Skeletal muscle satellite cell (primary cell): ENCODE measurements around the gene AUH.
A peak's percentile ranks its signal among the peaks of the same experiment; 100 is the strongest.

Experiments used
- H3K27me3 ChIP-seq: 2 replicates; pipeline ENCODE4 v1.7.0; 2013; ENCODE audit warnings: low read length; ENCODE audit not compliant: control insufficient read depth, insufficient read depth
- H3K36me3 ChIP-seq: 2 replicates; pipeline ENCODE4 v1.7.0; 2013; ENCODE audit warnings: mild to moderate bottlenecking, control low read depth, low read length; ENCODE audit not compliant: insufficient read depth
- H3K4me1 ChIP-seq: 2 replicates; pipeline ENCODE4 v1.7.0; 2013; ENCODE audit warnings: low read length; ENCODE audit not compliant: control insufficient read depth, insufficient read depth
- H3K4me2 ChIP-seq: 2 replicates; pipeline ENCODE4 v1.7.0; 2013; ENCODE audit warnings: mild to moderate bottlenecking, low read length
- H3K4me3 ChIP-seq: 2 replicates; pipeline ENCODE4 v1.7.0; 2013; ENCODE audit warnings: low read length
- H3K9ac ChIP-seq: 2 replicates; pipeline ENCODE4 v1.7.0; 2013; ENCODE audit warnings: mild to moderate bottlenecking, low read depth, low read length, moderate library complexity
- H3K9me3 ChIP-seq: replicated peaks from 2 replicates; pipeline ENCODE4 v1.7.0; 2013; ENCODE audit warnings: mild to moderate bottlenecking, control low read depth, low read length

The AUH gene

DNA sequence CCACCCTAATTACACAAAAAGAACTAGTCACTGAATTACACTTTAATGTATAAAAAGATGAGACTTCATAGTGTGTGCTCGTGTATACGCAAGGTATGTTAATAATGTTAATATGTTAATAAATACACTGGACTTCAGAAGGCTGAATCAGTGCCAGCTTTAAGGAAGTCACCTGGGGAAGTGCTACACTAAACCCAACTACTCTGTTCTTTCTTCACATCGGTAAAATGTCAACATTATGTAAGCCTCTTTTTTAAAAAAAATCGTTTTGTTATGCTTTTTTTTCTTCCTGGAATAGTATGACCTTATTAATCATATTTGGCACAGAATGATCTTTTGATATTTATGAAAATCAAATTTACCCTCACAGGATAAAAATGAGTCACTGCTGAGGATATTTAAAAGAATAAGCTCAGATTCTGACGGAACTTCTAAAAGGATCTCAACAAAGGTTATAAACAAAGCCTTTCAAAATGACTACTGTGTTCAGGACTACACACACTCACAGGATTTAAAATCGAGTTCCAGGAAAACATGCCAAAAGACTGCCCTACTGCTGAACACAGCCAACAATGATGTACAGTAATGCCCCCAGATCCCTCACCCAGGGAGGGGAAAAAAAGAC, 75.9 kb downstream of the AUH start:
- Histone ChIP-seq H3K9me3 (no peaks in the 10 kb centered on the region), H3K9ac (peak overlapping the region; percentile 14), H3K4me2 (peak overlapping the region; percentile 44), H3K4me3 (no peak overlapping the region), H3K4me1 (peaks cover 10% of the 10 kb centered on the region), H3K36me3 (no peaks in the 10 kb centered on the region), H3K27me3 (no peaks in the 10 kb centered on the region)

GRCh38 chr9:91282292-91282691, 79.4 kb downstream of the AUH start:
- no peak overlapping the region for H3K9ac ChIP-seq
- H3K4me3 ChIP-seq = no peak overlapping the region
- no peaks in the 10 kb centered on the region for H3K9me3 ChIP-seq
- H3K4me2 ChIP-seq = no peak overlapping the region
- H3K4me1 ChIP-seq = peaks cover 10% of the 10 kb centered on the region
- H3K36me3 ChIP-seq = no peaks in the 10 kb centered on the region
- H3K27me3 ChIP-seq = no peaks in the 10 kb centered on the region

GRCh38 chr9:91279296-91280204, 82.2 kb downstream of the AUH start:
- no peak overlapping the region for H3K4me2 ChIP-seq
- H3K9me3 ChIP-seq = no peaks in the 10 kb centered on the region
- H3K4me1 ChIP-seq = no peaks in the 10 kb centered on the region
- no peaks in the 10 kb centered on the region for H3K27me3 ChIP-seq
- H3K9ac ChIP-seq = no peak overlapping the region
- no peak overlapping the region for H3K4me3 ChIP-seq
- H3K36me3 ChIP-seq = no peaks in the 10 kb centered on the region

DNA sequence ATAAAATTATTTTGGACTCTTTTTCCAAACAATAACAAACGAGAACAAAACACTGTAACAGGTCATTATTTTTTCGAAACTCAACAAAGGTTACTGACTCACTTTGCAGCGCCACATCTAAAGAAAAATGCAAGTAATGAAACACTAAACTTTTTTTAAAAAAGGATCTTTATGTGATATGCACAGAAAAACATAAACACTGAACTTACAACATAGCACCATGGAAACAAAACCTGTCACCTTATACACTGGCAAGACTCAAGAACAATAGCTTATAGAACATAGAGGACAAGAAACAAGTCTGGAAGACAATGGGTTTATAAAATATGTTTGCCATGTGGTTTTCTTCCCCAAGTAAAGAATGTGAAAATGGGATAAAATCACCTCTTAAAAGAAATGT, 85.2 kb downstream of the AUH start:
- H3K9me3 ChIP-seq = no peaks in the 10 kb centered on the region
- H3K27me3 ChIP-seq = no peaks in the 10 kb centered on the region
- no peak overlapping the region for H3K4me2 ChIP-seq
- no peak overlapping the region for H3K9ac ChIP-seq
- H3K4me1 ChIP-seq = no peaks in the 10 kb centered on the region
- H3K4me3 ChIP-seq = no peak overlapping the region
- no peaks in the 10 kb centered on the region for H3K36me3 ChIP-seq

DNA sequence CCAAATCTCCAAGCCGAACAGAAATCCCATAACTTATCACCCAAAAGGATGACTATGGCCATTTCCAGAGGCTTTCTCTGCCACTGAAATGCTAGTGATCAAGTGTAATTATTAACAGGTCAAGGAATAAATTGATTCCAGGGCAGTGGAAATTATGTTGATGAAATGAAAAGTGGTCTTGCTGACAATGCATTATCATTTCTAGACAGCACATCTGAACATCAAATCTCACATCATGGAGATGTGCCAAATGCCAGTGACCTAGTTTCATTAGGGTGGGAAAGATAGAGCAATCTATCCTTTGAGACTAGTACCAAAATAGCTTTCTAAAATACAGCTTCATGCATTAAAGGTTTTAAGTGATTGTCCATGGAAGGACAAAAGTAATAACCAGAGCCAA, 86.1 kb downstream of the AUH start:
- no peaks in the 10 kb centered on the region for H3K36me3 ChIP-seq
- no peaks in the 10 kb centered on the region for H3K4me1 ChIP-seq
- no peaks in the 10 kb centered on the region for H3K27me3 ChIP-seq
- H3K4me3 ChIP-seq = no peak overlapping the region
- no peaks in the 10 kb centered on the region for H3K9me3 ChIP-seq
- no peak overlapping the region for H3K4me2 ChIP-seq
- no peak overlapping the region for H3K9ac ChIP-seq

DNA sequence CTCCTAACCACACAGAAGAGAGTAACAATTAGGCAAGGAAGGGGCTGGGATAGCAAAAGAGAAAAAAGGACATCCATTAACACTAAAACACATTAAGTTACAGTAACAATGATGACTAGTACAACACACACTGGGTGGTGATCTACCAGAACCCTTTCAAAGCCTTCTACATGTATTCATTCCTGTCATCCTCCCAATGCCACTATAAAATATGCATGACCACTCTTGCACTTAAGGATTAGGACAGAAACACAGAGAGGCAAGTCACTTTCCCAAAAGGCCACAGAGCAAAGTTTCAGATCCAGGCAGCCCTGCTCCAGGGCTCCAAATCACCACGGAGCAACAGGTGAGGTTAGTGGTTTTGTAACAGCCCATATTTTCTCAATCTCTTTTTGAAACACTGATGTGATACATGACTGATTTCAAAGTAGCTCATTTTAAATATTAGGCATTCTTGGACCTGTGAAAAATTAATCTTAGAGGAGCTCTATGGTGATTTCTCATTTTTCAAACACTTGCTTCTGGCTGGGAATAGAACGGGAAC, 86.7 kb downstream of the AUH start:
- no peak overlapping the region for H3K9ac ChIP-seq
- H3K9me3 ChIP-seq = no peaks in the 10 kb centered on the region
- no peaks in the 10 kb centered on the region for H3K4me1 ChIP-seq
- H3K4me3 ChIP-seq = no peak overlapping the region
- H3K4me2 ChIP-seq = no peak overlapping the region
- H3K36me3 ChIP-seq = no peaks in the 10 kb centered on the region
- H3K27me3 ChIP-seq = no peaks in the 10 kb centered on the region

- H3K9me3 ChIP-seq = no peaks in the 10 kb centered on the region
- H3K4me2 ChIP-seq = no peak overlapping the region
- no peaks in the 10 kb centered on the region for H3K27me3 ChIP-seq
- no peaks in the 10 kb centered on the region for H3K36me3 ChIP-seq
- H3K4me3 ChIP-seq = no peak overlapping the region
- H3K9ac ChIP-seq = no peak overlapping the region
- H3K4me1 ChIP-seq = no peaks in the 10 kb centered on the region
These were observed 87.7 kb downstream of the AUH start for GRCh38 chr9:91273853-91274552.

GRCh38 chr9:91271156-91271555, 90.6 kb downstream of the AUH start:
- no peaks in the 10 kb centered on the region for H3K9me3 ChIP-seq
- H3K4me2 ChIP-seq = no peak overlapping the region
- H3K9ac ChIP-seq = no peak overlapping the region
- H3K4me3 ChIP-seq = no peak overlapping the region
- H3K27me3 ChIP-seq = no peaks in the 10 kb centered on the region
- H3K36me3 ChIP-seq = no peaks in the 10 kb centered on the region
- H3K4me1 ChIP-seq = no peaks in the 10 kb centered on the region

DNA sequence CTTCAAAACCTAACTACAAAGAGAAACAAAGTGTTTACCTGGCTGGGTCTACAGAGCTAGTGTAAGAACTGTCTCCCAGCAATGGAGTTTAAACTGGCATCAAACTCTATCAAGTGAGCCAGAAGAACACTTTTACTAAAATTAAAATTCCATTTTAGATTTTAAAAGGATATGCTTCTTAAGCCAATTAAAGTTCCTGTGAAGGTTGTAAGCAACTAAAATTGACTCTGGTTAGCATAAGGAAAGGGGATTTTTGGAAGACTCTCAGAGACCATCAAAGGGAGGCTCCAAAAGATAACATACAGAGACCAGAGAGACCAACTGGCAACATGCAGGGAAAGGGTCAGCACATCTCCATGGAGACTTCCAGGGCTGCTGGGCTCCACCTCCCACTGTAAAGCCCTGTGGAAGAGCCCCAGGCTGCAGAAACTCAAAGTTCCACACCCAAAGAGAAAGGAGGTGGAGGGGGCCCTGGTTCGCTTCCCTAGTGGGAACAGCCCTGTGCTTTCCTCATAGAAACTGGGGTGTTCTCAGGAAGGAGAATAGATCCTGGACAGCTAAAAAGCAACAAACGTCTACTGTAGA, 91.7 kb downstream of the AUH start:
- no peaks in the 10 kb centered on the region for H3K36me3 ChIP-seq
- no peak overlapping the region for H3K4me2 ChIP-seq
- no peaks in the 10 kb centered on the region for H3K27me3 ChIP-seq
- H3K9ac ChIP-seq = no peak overlapping the region
- H3K4me3 ChIP-seq = no peak overlapping the region
- H3K4me1 ChIP-seq = no peaks in the 10 kb centered on the region
- H3K9me3 ChIP-seq = no peaks in the 10 kb centered on the region

GRCh38 chr9:91266448-91266847, 95.3 kb downstream of the AUH start:
- H3K4me3 ChIP-seq = no peak overlapping the region
- no peak overlapping the region for H3K9ac ChIP-seq
- H3K27me3 ChIP-seq = no peaks in the 10 kb centered on the region
- no peaks in the 10 kb centered on the region for H3K4me1 ChIP-seq
- H3K9me3 ChIP-seq = no peaks in the 10 kb centered on the region
- H3K4me2 ChIP-seq = no peak overlapping the region
- no peaks in the 10 kb centered on the region for H3K36me3 ChIP-seq

DNA sequence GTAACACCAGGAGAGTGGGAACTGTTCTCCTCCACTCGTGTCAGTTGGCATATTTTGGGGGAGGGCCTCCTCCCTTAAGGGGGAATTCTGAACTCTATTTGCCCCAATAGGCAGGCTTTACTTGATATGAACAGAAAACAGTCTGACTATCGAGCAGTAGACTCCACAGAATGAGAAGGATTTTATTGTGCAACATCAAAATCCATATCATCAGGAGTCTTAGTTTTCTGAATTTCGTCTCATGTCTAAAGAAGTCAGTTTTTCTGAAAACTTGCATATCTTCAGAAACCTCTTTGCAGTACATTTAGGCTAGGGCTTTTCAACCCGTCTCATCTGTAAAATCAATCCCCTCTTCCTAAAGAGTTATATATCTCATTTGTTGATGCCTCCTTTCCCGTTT, 96.2 kb downstream of the AUH start:
- Histone ChIP-seq H3K4me3 (no peak overlapping the region), H3K9ac (no peak overlapping the region), H3K9me3 (no peaks in the 10 kb centered on the region), H3K4me2 (no peak overlapping the region), H3K4me1 (no peaks in the 10 kb centered on the region), H3K36me3 (no peaks in the 10 kb centered on the region), H3K27me3 (no peaks in the 10 kb centered on the region)
